K562 (cell line): ENCODE results near the gene RBM28. TPM values are rescaled to one million over a fixed set of nuclear protein-coding genes. Genes with fewer than 3 reads are reported as not detected.
A peak's percentile ranks its signal among the peaks of the same experiment; 100 is the strongest.

Experiments used
- ARID3A ChIP-seq: IDR thresholded peaks from 2 replicates; pipeline ENCODE4 v1.6.1; 2012; ENCODE audit warnings: low read depth, low read length, improper control_type of control experiment, borderline replicate concordance
- CBX2 ChIP-seq: fragments of 200-600 bp; sonication (generic); IDR thresholded peaks from one replicate; pipeline ENCODE4 v1.6.1; 2012; ENCODE audit warnings: mild to moderate bottlenecking, low read length, inconsistent platforms; ENCODE audit not compliant: insufficient read depth, poor library complexity, severe bottlenecking
- CHD1 ChIP-seq: fragments of 200-600 bp; sonication (generic); IDR thresholded peaks from one replicate; pipeline ENCODE4 v1.6.1; 2012; ENCODE audit warnings: mild to moderate bottlenecking, moderate library complexity, low read length, inconsistent platforms
- HCFC1 ChIP-seq: IDR thresholded peaks from 2 replicates; pipeline ENCODE4 v1.6.1; 2012; ENCODE audit warnings: low read depth, low read length, improper control_type of control experiment
- HMG20A ChIP-seq: fragments of 450-650 bp; formaldehyde crosslinking; conservative IDR thresholded peaks from 2 replicates; pipeline ENCODE4 v1.4.0; 2020; ENCODE audit warnings: mild to moderate bottlenecking, mixed read lengths
- PHTF2 ChIP-seq: fragments of 250-450 bp; sonication (Bioruptor Pico); IDR thresholded peaks from 2 replicates; pipeline ENCODE4 v1.5.0; 2021; ENCODE audit warnings: mild to moderate bottlenecking
- RBM17 ChIP-seq: fragments of 200-400 bp; formaldehyde crosslinking; IDR thresholded peaks from 2 replicates; pipeline ENCODE4 v1.6.1; 2017; ENCODE audit warnings: low read depth, mild to moderate bottlenecking, low read length, borderline replicate concordance
- TARDBP ChIP-seq: fragments of 450-650 bp; IDR thresholded peaks from 2 replicates; pipeline ENCODE4 v1.6.1; 2016
- TFAP4 ChIP-seq: sonication (generic); formaldehyde crosslinking; IDR thresholded peaks from 2 replicates; pipeline ENCODE4 v1.8.0; 2022; ENCODE audit warnings: missing genetic modification reagents, mild to moderate bottlenecking, moderate library complexity, borderline replicate concordance
- TRIM24 ChIP-seq, 2 experiments: fragments of 450-650 bp; IDR thresholded peaks; 2 replicates each; pipeline ENCODE4 v1.6.1; 2016
- TRIM28 ChIP-seq: fragments of 450-650 bp; IDR thresholded peaks from 2 replicates; pipeline ENCODE4 v1.6.1; 2017
- XRCC5 ChIP-seq: fragments of 200-400 bp; formaldehyde crosslinking; IDR thresholded peaks from 2 replicates; pipeline ENCODE4 v1.6.1; 2017; ENCODE audit warnings: low read depth, mild to moderate bottlenecking, low read length
- ZBTB11 ChIP-seq, 3 experiments: fragments of 200-800 bp in 1 of 3; fragments of 250-450 bp in 1 of 3; fragments of 450-650 bp in 1 of 3; sonication (Bioruptor Pico) in 1 of 3; sonication (Bioruptor generic) in 1 of 3; formaldehyde crosslinking in 1 of 3; IDR thresholded peaks; 2 replicates each; pipeline versions ENCODE4 v1.6.1 to v1.8.0; 2016 to 2022; ENCODE audit warnings: mild to moderate bottlenecking in 2 of 3, missing genetic modification characterization in 2 of 3, missing compliant biosample characterization in 1 of 3, moderate library complexity in 1 of 3
- ZBTB34 ChIP-seq: fragments of 250-450 bp; sonication (Bioruptor Pico); IDR thresholded peaks from 2 replicates; pipeline ENCODE4 v1.8.0; 2021; ENCODE audit warnings: mild to moderate bottlenecking, moderate library complexity
- ZNF740 ChIP-seq, 3 experiments: fragments of 200-800 bp in 1 of 3; sonication (Bioruptor generic) in 1 of 3; sonication (generic) in 1 of 3; formaldehyde crosslinking in 1 of 3; IDR thresholded peaks; 2 replicates each; pipeline versions ENCODE4 v1.6.1 to v1.8.0; 2016 to 2022; ENCODE audit warnings: mild to moderate bottlenecking in 2 of 3, missing compliant biosample characterization in 2 of 3, missing genetic modification characterization in 2 of 3, missing genetic modification reagents in 1 of 3
- ZNF830 ChIP-seq: fragments of 250-450 bp; sonication (Bioruptor Pico); IDR thresholded peaks from 2 replicates; pipeline ENCODE4 v1.5.0; 2021; ENCODE audit warnings: mild to moderate bottlenecking
- polyA plus RNA-seq, 8 experiments: library from polyadenylated mRNA; depleted of rRNA in 4 of 8; stranded (reverse) in 5 of 8; unstranded in 3 of 8; fragments of >200 nt; fragmentation: Nextera tagmentation in 2 of 8; fragmentation: Illumina TruSeq in 1 of 8; extraction: Ambion mirVana in 2 of 8; extraction: Trizol in 1 of 8; gene quantifications; 2 replicates each; pipeline versions ENCODE4 v1.2.1 to v1.2.3, GENCODE V29; 2011 to 2014; ENCODE audit warnings: inconsistent platforms in 1 of 8, missing spikeins in 1 of 8
- total RNA-seq, 7 experiments: library from RNA; depleted of rRNA in 6 of 7; stranded (reverse); fragments of >200 nt in 6 of 7; fragmentation: Illumina TruSeq in 2 of 7; extraction: Trizol in 2 of 7; gene quantifications; 2 replicates each; pipeline versions ENCODE4 v1.2.1 to v1.2.3, GENCODE V29; 2011 to 2021; ENCODE audit warnings: low replicate concordance in 1 of 7

RBM28 gene
- total and polyA plus RNA-seq, 9 of the 15 experiments (the other 6 are each of a cell fraction or from before 2014, with no cell fraction given) = 65.8 to 213 (median 138) TPM

GRCh38 chr7:128381161-128381821 is 37.6 kb upstream of the RBM28 start (continued):
- peak; percentile 52; the same call in 1 of the 2 replicates for TF ChIP-seq TFAP4 (CRISPR knock-in tag)
- no peak for TF ChIP-seq ZNF740 (CRISPR knock-in tag; IDR thresholded peaks at IDR 0.05)
- 0 out of 4 replicates have a peak, but pooled peaks of 1 of the 2 experiments have one; percentile 19 for TF ChIP-seq ZNF740 (tag; IDR thresholded peaks at IDR 0.05)
- no peak for TF ChIP-seq TRIM28
- no peak for TF ChIP-seq RBM17
- no peak for TF ChIP-seq CHD1
- TF ChIP-seq PHTF2 (CRISPR knock-in tag) = no peak
- TF ChIP-seq ZBTB11 (CRISPR knock-in tag; IDR thresholded peaks at IDR 0.05) = no peak
- TF ChIP-seq ZBTB34 = no peak
- TF ChIP-seq CBX2 = no peak
- TF ChIP-seq TARDBP = no peak
- no peak for TF ChIP-seq HMG20A (CRISPR knock-in tag)
- TF ChIP-seq TRIM24 (IDR thresholded peaks at IDR 0.05) = no peak
- no peak for TF ChIP-seq ARID3A
- TF ChIP-seq XRCC5 = peak; percentile 83; the same call in 1 of the 2 replicates
- no peak for TF ChIP-seq ZNF830 (CRISPR knock-in tag)
- no peak for TF ChIP-seq HCFC1
